Stomach (tissue), 9 donors: ENCODE measurements around the gene TANC1. TPM values are rescaled to one million over a fixed set of nuclear protein-coding genes. Genes with fewer than 3 reads are reported as not detected.

ENCODE experiments used
- DNase-seq, 2 donors: peaks; one replicate each; pipeline versions ENCODE4 v3.0.0 to v3.0.0-alpha.2; 2013 to 2019
- H3K27ac ChIP-seq, 5 donors: fragments of 200-600 bp in 4 of 5; sonication (generic) in 4 of 5; one replicate each; pipeline ENCODE4 v1.5.1; 2013 to 2019; ENCODE audit warnings: mild to moderate bottlenecking in 1 of 5, moderate library complexity in 1 of 5
- H3K27me3 ChIP-seq, 3 donors: fragments of 200-600 bp; sonication (generic); one replicate each; pipeline ENCODE4 v1.5.1; 2017 to 2019; ENCODE audit warnings: mixed run types in 1 of 3
- H3K36me3 ChIP-seq, 4 donors: fragments of 200-600 bp; sonication (generic); 1 replicate in 3 of 4; 2 replicates in 1 of 4; pipeline ENCODE4 v1.5.1; 2016 to 2019
- H3K4me1 ChIP-seq, 4 donors: fragments of 200-600 bp; sonication (generic); one replicate each; pipeline ENCODE4 v1.5.1; 2016 to 2019
- H3K4me3 ChIP-seq, 4 donors: fragments of 200-600 bp; sonication (generic) in 3 of 4; one replicate each; pipeline ENCODE4 v1.5.1; 2016 to 2019; ENCODE audit warnings: mild to moderate bottlenecking in 1 of 4
- H3K9me3 ChIP-seq, 4 donors: fragments of 200-600 bp; sonication (generic); one replicate each; pipeline ENCODE4 v1.5.1; 2016 to 2019
- CTCF ChIP-seq, 7 experiments: fragments of 450-650 bp in 4 of 7; fragments of 200-600 bp in 3 of 7; sonication (generic) in 3 of 7; IDR thresholded peaks; one replicate each; pipeline ENCODE4 v1.5.1; 2016 to 2019; ENCODE audit warnings: antibody characterized with exemption in 7 of 7, control low read depth in 2 of 7, mild to moderate bottlenecking in 1 of 7
- EP300 ChIP-seq: sonication (generic); formaldehyde crosslinking; IDR thresholded peaks from one replicate; pipeline ENCODE4 v1.6.1; 2017; ENCODE audit warnings: antibody characterized with exemption
- POLR2A ChIP-seq, 4 donors: fragments of 450-650 bp; IDR thresholded peaks; one replicate each; pipeline ENCODE4 v1.6.1; 2016; ENCODE audit warnings: antibody characterized with exemption in 4 of 4, control low read depth in 2 of 4, mild to moderate bottlenecking in 1 of 4, moderate library complexity in 1 of 4
- POLR2AphosphoS5 ChIP-seq, 3 donors: sonication (generic); formaldehyde crosslinking; IDR thresholded peaks; one replicate each; pipeline ENCODE4 v1.6.1; 2016; ENCODE audit warnings: antibody characterized with exemption in 3 of 3
- WGBS, 5 donors: extraction: QIAGEN DNeasy Blood & Tissue Kit in 3 of 5; methylation state at CpG; one replicate each; pipeline versions ENCODE4 v1.1.5 to v1.1.7; 2013 to 2018; 5-methylcytosine and 5-hydroxymethylcytosine counted together
- intact Hi-C: fragments of 100-400 bp; cut with DNase I; formaldehyde crosslinking; loops from one replicate; pipeline ENCODE4 v1.15.1; 2023; ENCODE audit warnings: low total_unique reads
- polyA plus RNA-seq, 3 donors: library from polyadenylated mRNA; stranded (reverse); fragments of 200-250 nt; gene quantifications; one replicate each; pipeline ENCODE4 v1.2.3, GENCODE V29; 2013
- total RNA-seq, 5 donors: library from RNA; depleted of rRNA; stranded (reverse); fragments of >200 nt; gene quantifications; one replicate each; pipeline versions ENCODE4 v1.1.0 to v1.2.3, GENCODE V29; 2014 to 2016
- donor health status: healthy with polysubstance abuse.
- donor health status: Bipolar disorder and iron deficiency.
- donor health status: healthy.

The TANC1 gene
- total and polyA plus RNA-seq, 8 donors: 4.9 to 59.7 (median 37.7) TPM

GRCh38 chr2:159000072-159000471, 31.6 kb downstream of the TANC1 start:
- no peaks in the 10 kb centered on the region for H3K27me3 ChIP-seq
- 93 to 97% (median 96%) methylated on average over 8 of the region's 8 CpGs for WGBS, 5 donors
- no peaks in the 10 kb centered on the region for H3K9me3 ChIP-seq
- H3K27ac ChIP-seq: peak overlapping the region in 1 of 5 donors; percentile 43
- no peak overlapping the region for H3K4me3 ChIP-seq
- DNase-seq: no peak
- no peak for TF ChIP-seq POLR2A (IDR thresholded peaks at IDR 0.05)
- TF ChIP-seq CTCF (IDR thresholded peaks at IDR 0.05): no peak
- no peak for TF ChIP-seq EP300
- TF ChIP-seq POLR2AphosphoS5 (IDR thresholded peaks at IDR 0.05): no peak
- H3K36me3 ChIP-seq: peaks cover 0 to 10% (median 6%) of the 10 kb centered on the region in 4 donors
- peaks cover 18 to 77% (median 46%) of the 10 kb centered on the region in 4 donors for H3K4me1 ChIP-seq
- intact Hi-C loops: no loop called here

GRCh38 chr2:159002462-159003111, 34.1 kb downstream of the TANC1 start:
- no peaks in the 10 kb centered on the region for H3K9me3 ChIP-seq
- intact Hi-C loops: no loop called here
- no peak overlapping the region for H3K4me3 ChIP-seq
- H3K27ac ChIP-seq: peak overlapping the region in 2 of 5 donors; percentile 32 to 54
- H3K27me3 ChIP-seq: no peaks in the 10 kb centered on the region
- DNase-seq: no peak
- TF ChIP-seq CTCF (IDR thresholded peaks at IDR 0.05) (no peak), POLR2AphosphoS5 (IDR thresholded peaks at IDR 0.05) (peak in 1 of 3 donors; percentile 5), EP300 (no peak), POLR2A (IDR thresholded peaks at IDR 0.05) (no peak)
- 33 to 51% (median 46%) methylated on average over 7 of the region's 7 CpGs for WGBS, 5 donors
- H3K36me3 ChIP-seq: peaks cover 0 to 16% (median 9%) of the 10 kb centered on the region in 4 donors
- peaks cover 11 to 52% (median 35%) of the 10 kb centered on the region in 4 donors for H3K4me1 ChIP-seq

GRCh38 chr2:159003555-159003954, 35.1 kb downstream of the TANC1 start:
- 92 to 96% (median 94%) methylated on average over 13 of the region's 13 CpGs for WGBS, 5 donors
- TF ChIP-seq CTCF (IDR thresholded peaks at IDR 0.05) (no peak), POLR2AphosphoS5 (IDR thresholded peaks at IDR 0.05) (no peak), EP300 (no peak), POLR2A (IDR thresholded peaks at IDR 0.05) (no peak)
- no peaks in the 10 kb centered on the region for H3K9me3 ChIP-seq
- H3K36me3 ChIP-seq: peaks cover 0 to 18% (median 9%) of the 10 kb centered on the region in 4 donors
- no peak overlapping the region for H3K4me3 ChIP-seq
- H3K4me1 ChIP-seq: peaks cover 8 to 47% (median 30%) of the 10 kb centered on the region in 4 donors
- H3K27ac ChIP-seq: no peak overlapping the region
- intact Hi-C loops: no loop called here
- no peak for DNase-seq
- no peaks in the 10 kb centered on the region for H3K27me3 ChIP-seq

GRCh38 chr2:159004849-159005248, 36.4 kb downstream of the TANC1 start:
- DNase-seq: no peak
- Histone ChIP-seq H3K27me3 (no peaks in the 10 kb centered on the region), H3K4me3 (no peak overlapping the region), H3K9me3 (no peaks in the 10 kb centered on the region), H3K27ac (no peak overlapping the region), H3K36me3 (peaks cover 0 to 18% (median 9%) of the 10 kb centered on the region in 4 donors), H3K4me1 (peaks cover 0 to 37% (median 21%) of the 10 kb centered on the region in 4 donors)
- intact Hi-C loops: no loop called here
- TF ChIP-seq CTCF (IDR thresholded peaks at IDR 0.05) (no peak), EP300 (no peak), POLR2AphosphoS5 (IDR thresholded peaks at IDR 0.05) (no peak), POLR2A (IDR thresholded peaks at IDR 0.05) (no peak)
- WGBS, 5 donors: 93 to 98% (median 97%) methylated on average over 6 of the region's 6 CpGs
